NT2/D1 (cell line): Measurements from ENCODE around the gene POLR3F.

ENCODE experiments used
- SUZ12 ChIP-seq: IDR thresholded peaks from 2 replicates; pipeline ENCODE4 v1.6.1; 2011; ENCODE audit not compliant: insufficient read length, insufficient read depth; ENCODE audit errors: extremely low read depth
- YY1 ChIP-seq: IDR thresholded peaks from 2 replicates; pipeline ENCODE4 v1.6.1; 2011; ENCODE audit not compliant: insufficient read length, insufficient read depth
- ZNF274 ChIP-seq: IDR thresholded peaks from 2 replicates; pipeline ENCODE4 v1.6.1; 2011; ENCODE audit warnings: mild to moderate bottlenecking, low read depth, low read length

DNA sequence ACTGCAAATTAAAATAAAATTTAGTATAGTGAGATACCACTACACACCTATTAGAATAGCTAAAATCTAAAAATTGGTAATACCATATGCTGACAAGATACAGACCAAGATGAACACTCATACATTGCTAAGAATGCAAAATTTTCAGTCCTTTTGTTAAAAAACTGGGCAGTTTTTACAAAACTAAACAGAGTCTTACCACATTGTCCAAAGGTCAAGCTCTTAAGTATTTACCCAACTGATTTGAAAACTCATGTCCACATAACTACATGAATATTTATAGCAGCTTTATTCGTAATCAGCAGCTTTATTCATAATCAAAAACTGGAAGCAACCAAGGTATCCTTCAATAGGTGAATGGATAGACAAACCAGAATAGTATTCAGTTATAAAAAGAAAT is 10.0 kb downstream of the POLR3F start:
- no peak for TF ChIP-seq YY1
- no peak for TF ChIP-seq ZNF274
- TF ChIP-seq SUZ12, result no peak
